Mammary epithelial cell (primary cell): Measurements from ENCODE around the gene FRMD3.

Experiments used
- CTCF ChIP-seq, 2 donors: IDR thresholded peaks in 1 of 2; conservative IDR thresholded peaks in 1 of 2; 2 replicates each; pipeline ENCODE4 v1.5.1; 2011 to 2012; ENCODE audit warnings: inconsistent platforms in 2 of 2, low read length in 2 of 2, mild to moderate bottlenecking in 2 of 2, control low read depth in 1 of 2, low read depth in 1 of 2; ENCODE audit not compliant: insufficient read depth in 1 of 2; ENCODE audit errors: extremely low read depth in 1 of 2
- EZH2 ChIP-seq: IDR thresholded peaks from 2 replicates; pipeline ENCODE4 v1.6.1; 2012; ENCODE audit warnings: low read length, inconsistent platforms, borderline replicate concordance

GRCh38 chr9:83557771-83558170 is 19.6 kb upstream of the FRMD3 start:
- no peak for TF ChIP-seq CTCF (conservative IDR thresholded peaks at IDR 0.05 in 1 of 2, IDR thresholded peaks at IDR 0.05 in 1 of 2; ENCODE audit: extremely low read depth in 1 of 2, insufficient read depth in 1 of 2, low read depth in 1 of 2, low read length in 2 of 2)
- TF ChIP-seq EZH2: no peak
